Activated CD8-positive, alpha-beta T cell treated with anti-CD3 and anti-CD28 coated beads, Interleukin-2, amount 10 ng/mL, durations not matched to agents 7 days and 5 days (primary cell): ENCODE data around the gene SEMA3F. TPM values are rescaled to one million over a fixed set of nuclear protein-coding genes. Genes with fewer than 3 reads are reported as not detected.

Experiments
- microRNA-seq: library from miRNA; unstranded; fragments of <30 nt; microRNA quantifications from one replicate; pipeline ENCODE4 v1.2.0, GENCODE V29; 2022
- total RNA-seq, 2 experiments: library from RNA; stranded (reverse); gene quantifications; one replicate each; pipeline ENCODE4 v1.2.3, GENCODE V29; 2021

The SEMA3F gene
- total RNA-seq, 2 experiments from 2014 or later: not detected

Small RNA genes lying within 50 kb of the gene (microRNA-seq; reads per million reads assigned to microRNA genes)
- gene MIR566: not detected
- gene MIR5787: not detected

Other genes starting within 250 kb of the SEMA3F start
- gene MON1A, start 225.5 kb upstream of the SEMA3F start, total RNA-seq: 10 to 100 TPM; 13.4 to 15.0 TPM
- 100 to 1,000 TPM; 104 to 112 TPM for gene RBM6, start 215.2 kb upstream of the SEMA3F start, total RNA-seq
- gene RBM5, start 66.4 kb upstream of the SEMA3F start, total RNA-seq: 100 to 1,000 TPM; 180 to 185 TPM
- gene GNAT1, start 36.3 kb downstream of the SEMA3F start, total RNA-seq: not detected
- gene SLC38A3, start 49.9 kb downstream of the SEMA3F start, total RNA-seq: not detected
- gene GNAI2, start 80.9 kb downstream of the SEMA3F start, total RNA-seq: 100 to 1,000 TPM; 515 to 531 TPM
- gene SEMA3B, start 113.8 kb downstream of the SEMA3F start, total RNA-seq: under 1 TPM; 0.52 to 0.84 TPM
- not detected for gene LSMEM2, start 123.8 kb downstream of the SEMA3F start, total RNA-seq
- 10 to 100 TPM; 81.3 to 85.1 TPM for gene IFRD2, start 137.1 kb downstream of the SEMA3F start, total RNA-seq
- 10 to 100 TPM in 1 of 2 experiments, 1 to 10 TPM in 1; 9.7 to 12.7 TPM for gene HYAL3, start 144.1 kb downstream of the SEMA3F start, total RNA-seq
- gene NAA80, start 144.1 kb downstream of the SEMA3F start, total RNA-seq: 10 to 100 TPM; 26.8 to 28.5 TPM
- under 1 TPM in 1 of 2 experiments, not detected in 1; 0.16 TPM for gene HYAL1, start 148.2 kb downstream of the SEMA3F start, total RNA-seq
- 1 to 10 TPM; 6.5 to 6.8 TPM for gene HYAL2, start 167.4 kb downstream of the SEMA3F start, total RNA-seq
- 10 to 100 TPM; 18.5 to 20.8 TPM for gene TUSC2, start 172.9 kb downstream of the SEMA3F start, total RNA-seq
- gene RASSF1, start 185.5 kb downstream of the SEMA3F start, total RNA-seq: 100 to 1,000 TPM; 172 to 174 TPM
- 1 to 10 TPM; 5.0 to 5.1 TPM for gene ZMYND10, start 190.4 kb downstream of the SEMA3F start, total RNA-seq
- gene NPRL2, start 195.5 kb downstream of the SEMA3F start, total RNA-seq: 10 to 100 TPM; 59.8 to 60.3 TPM
- 10 to 100 TPM; 42.5 to 43.6 TPM for gene CYB561D2, start 195.5 kb downstream of the SEMA3F start, total RNA-seq
- gene TMEM115, start 204.2 kb downstream of the SEMA3F start, total RNA-seq: 10 to 100 TPM; 18.0 to 18.9 TPM